ENCODE measurements around the gene RUNX2. TPM values are rescaled to one million over a fixed set of nuclear protein-coding genes. Genes with fewer than 3 reads are reported as not detected.

RUNX2 gene
- total and polyA plus RNA-seq, 4 donors, result 1.8 to 6.7 (median 3.2) TPM

- Histone ChIP-seq H3K27me3 (ENCODE audit: control insufficient read depth in 3 of 3, insufficient read depth in 3 of 3, low read length in 2 of 3) (no peaks in the 10 kb centered on the region), H3K4me3 (no peak overlapping the region), H3K9me3 (ENCODE audit: control insufficient read depth in 4 of 4, insufficient read depth in 3 of 4, low read length in 3 of 4) (no peaks in the 10 kb centered on the region), H3K27ac (ENCODE audit: low read depth in 1 of 2, low read length in 1 of 2) (no peak overlapping the region), H3K4me1 (ENCODE audit: control insufficient read depth in 5 of 5, insufficient read depth in 5 of 5, low read length in 5 of 5) (peaks cover 0 to 41% (median 17%) of the 10 kb centered on the region in 5 donors), H3K9ac (ENCODE audit: insufficient read depth in 1 of 2, low read length in 2 of 2) (no peak overlapping the region), H3K36me3 (ENCODE audit: control insufficient read depth in 4 of 4, insufficient read depth in 4 of 4, low read length in 4 of 4) (no peaks in the 10 kb centered on the region)
- ATAC-seq (ENCODE audit: insufficient read depth, low FRiP score) (no peak), DNase-seq (no peak)
- no peak for TF ChIP-seq CTCF (IDR thresholded peaks at IDR 0.05; ENCODE audit: control extremely low read depth, extremely low read depth)
- WGBS, 2 donors, result 90 to 97% methylated on average over 2 of the region's 2 CpGs
These were observed 264.9 kb downstream of the RUNX2 start for GRCh38 chr6:45592991-45593390.

GRCh38 chr6:45595010-45595851, 267.1 kb downstream of the RUNX2 start:
- Histone ChIP-seq H3K9me3 (ENCODE audit: control insufficient read depth in 4 of 4, insufficient read depth in 3 of 4, low read length in 3 of 4) (peaks cover 0 to 4% (median 2%) of the 10 kb centered on the region in 4 donors), H3K27me3 (ENCODE audit: control insufficient read depth in 3 of 3, insufficient read depth in 3 of 3, low read length in 2 of 3) (no peaks in the 10 kb centered on the region), H3K4me1 (ENCODE audit: control insufficient read depth in 5 of 5, insufficient read depth in 5 of 5, low read length in 5 of 5) (peaks cover 0 to 44% (median 16%) of the 10 kb centered on the region in 5 donors), H3K36me3 (ENCODE audit: control insufficient read depth in 4 of 4, insufficient read depth in 4 of 4, low read length in 4 of 4) (no peaks in the 10 kb centered on the region), H3K9ac (ENCODE audit: insufficient read depth in 1 of 2, low read length in 2 of 2) (no peak overlapping the region), H3K4me3 (no peak overlapping the region), H3K27ac (ENCODE audit: low read depth in 1 of 2, low read length in 1 of 2) (no peak overlapping the region)
- no peak for ATAC-seq (ENCODE audit: insufficient read depth, low FRiP score)
- peak in 2 of 3 donors; percentile 50 to 56 for DNase-seq
- 85 to 89% methylated on average over 5 of the region's 5 CpGs for WGBS, 2 donors
- no peak for TF ChIP-seq CTCF (IDR thresholded peaks at IDR 0.05; ENCODE audit: control extremely low read depth, extremely low read depth)

- 86 to 91% methylated on average over 5 of the region's 5 CpGs for WGBS, 2 donors
- Histone ChIP-seq H3K27me3 (ENCODE audit: control insufficient read depth in 3 of 3, insufficient read depth in 3 of 3, low read length in 2 of 3) (no peaks in the 10 kb centered on the region), H3K4me3 (no peak overlapping the region), H3K9me3 (ENCODE audit: control insufficient read depth in 4 of 4, insufficient read depth in 3 of 4, low read length in 3 of 4) (peaks cover 0 to 4% (median 2%) of the 10 kb centered on the region in 4 donors), H3K36me3 (ENCODE audit: control insufficient read depth in 4 of 4, insufficient read depth in 4 of 4, low read length in 4 of 4) (no peaks in the 10 kb centered on the region), H3K27ac (ENCODE audit: low read depth in 1 of 2, low read length in 1 of 2) (no peak overlapping the region), H3K4me1 (ENCODE audit: control insufficient read depth in 5 of 5, insufficient read depth in 5 of 5, low read length in 5 of 5) (peaks cover 0 to 33% (median 0%) of the 10 kb centered on the region in 5 donors), H3K9ac (ENCODE audit: insufficient read depth in 1 of 2, low read length in 2 of 2) (no peak overlapping the region)
- ATAC-seq (ENCODE audit: insufficient read depth, low FRiP score) (no peak), DNase-seq (peak; percentile 26 to 80 (median 53))
- TF ChIP-seq CTCF (IDR thresholded peaks at IDR 0.05; ENCODE audit: control extremely low read depth, extremely low read depth), result no peak
These were observed 269.3 kb downstream of the RUNX2 start for GRCh38 chr6:45597424-45597823.

All from lung (tissue), 12 donors.